ENCODE data around the gene GDPGP1. TPM values are rescaled to one million over a fixed set of nuclear protein-coding genes. Genes with fewer than 3 reads are reported as not detected.

Gene GDPGP1
- polyA plus RNA-seq, 1 experiment: 4.8 TPM

DNA sequence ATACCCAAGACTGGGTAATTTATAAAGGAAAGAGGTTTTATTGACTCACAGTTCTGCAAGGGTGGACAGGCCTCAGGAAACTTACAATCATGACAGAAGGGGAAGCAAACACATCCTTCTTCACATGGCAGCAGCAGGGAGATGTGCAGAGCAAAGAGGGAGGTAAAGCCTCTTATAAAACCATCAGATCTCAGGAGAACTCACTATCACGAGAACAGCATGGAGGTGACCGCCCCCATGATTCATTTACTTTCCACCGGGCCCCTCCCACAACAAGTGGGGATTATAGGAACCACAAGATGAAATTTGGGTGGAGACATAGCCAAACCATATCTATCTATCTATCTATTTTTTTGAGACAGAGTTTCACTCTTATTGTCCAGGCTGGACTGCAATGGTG is 5.4 kb downstream of the GDPGP1 start:
- TF ChIP-seq, protein P1, sequence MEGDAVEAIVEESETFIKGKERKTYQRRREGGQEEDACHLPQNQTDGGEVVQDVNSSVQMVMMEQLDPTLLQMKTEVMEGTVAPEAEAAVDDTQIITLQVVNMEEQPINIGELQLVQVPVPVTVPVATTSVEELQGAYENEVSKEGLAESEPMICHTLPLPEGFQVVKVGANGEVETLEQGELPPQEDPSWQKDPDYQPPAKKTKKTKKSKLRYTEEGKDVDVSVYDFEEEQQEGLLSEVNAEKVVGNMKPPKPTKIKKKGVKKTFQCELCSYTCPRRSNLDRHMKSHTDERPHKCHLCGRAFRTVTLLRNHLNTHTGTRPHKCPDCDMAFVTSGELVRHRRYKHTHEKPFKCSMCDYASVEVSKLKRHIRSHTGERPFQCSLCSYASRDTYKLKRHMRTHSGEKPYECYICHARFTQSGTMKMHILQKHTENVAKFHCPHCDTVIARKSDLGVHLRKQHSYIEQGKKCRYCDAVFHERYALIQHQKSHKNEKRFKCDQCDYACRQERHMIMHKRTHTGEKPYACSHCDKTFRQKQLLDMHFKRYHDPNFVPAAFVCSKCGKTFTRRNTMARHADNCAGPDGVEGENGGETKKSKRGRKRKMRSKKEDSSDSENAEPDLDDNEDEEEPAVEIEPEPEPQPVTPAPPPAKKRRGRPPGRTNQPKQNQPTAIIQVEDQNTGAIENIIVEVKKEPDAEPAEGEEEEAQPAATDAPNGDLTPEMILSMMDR (IDR thresholded peaks at IDR 0.05; ENCODE audit: insufficient read depth, low read depth, low read length): no peak
- Histone ChIP-seq H3K27me3 (ENCODE audit: control insufficient read depth, insufficient read depth, low read length) (no peaks in the 10 kb centered on the region), H3K4me3 (ENCODE audit: low read depth, low read length) (no peak overlapping the region), H3K36me3 (ENCODE audit: control insufficient read depth, insufficient read depth, low read length) (peaks cover 6% of the 10 kb centered on the region)
- POLR2A ChIA-PET: no interaction called here
- CTCF ChIA-PET: interaction anchor here (0.7 to 1.9 kb wide), 2 partner anchors 10 to 61 kb away, joined by 4 to 6 read pairs; partner anchors contain the start of gene TTLL13
- DNase-seq (ENCODE audit: low read depth): no peak

DNA sequence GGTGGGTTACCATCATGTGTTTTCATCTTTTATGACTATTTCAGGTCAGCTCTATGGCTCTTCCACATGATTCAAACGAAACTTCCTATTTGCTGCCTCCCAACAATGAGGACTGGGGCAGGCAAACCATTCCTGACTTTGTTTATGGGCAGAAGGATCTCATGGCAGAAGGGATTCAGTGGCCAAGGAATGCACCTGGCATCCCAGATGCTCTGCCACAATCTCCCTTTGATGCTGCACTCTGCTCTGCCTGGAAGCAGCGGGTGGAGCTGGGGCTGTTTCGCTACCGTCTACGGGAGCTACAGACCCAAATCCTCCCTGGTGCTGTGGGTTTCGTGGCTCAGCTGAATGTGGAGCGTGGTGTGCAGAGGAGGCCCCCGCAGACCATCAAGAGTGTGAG is 6.8 kb downstream of the GDPGP1 start:
- ChIA-PET CTCF (no interaction called here), POLR2A (interaction anchor here (0.6 kb wide), 1 partner anchor 1348 kb away, joined by 3 read pairs; no protein-coding TSS in a partner anchor)
- DNase-seq (ENCODE audit: low read depth): no peak

DNA sequence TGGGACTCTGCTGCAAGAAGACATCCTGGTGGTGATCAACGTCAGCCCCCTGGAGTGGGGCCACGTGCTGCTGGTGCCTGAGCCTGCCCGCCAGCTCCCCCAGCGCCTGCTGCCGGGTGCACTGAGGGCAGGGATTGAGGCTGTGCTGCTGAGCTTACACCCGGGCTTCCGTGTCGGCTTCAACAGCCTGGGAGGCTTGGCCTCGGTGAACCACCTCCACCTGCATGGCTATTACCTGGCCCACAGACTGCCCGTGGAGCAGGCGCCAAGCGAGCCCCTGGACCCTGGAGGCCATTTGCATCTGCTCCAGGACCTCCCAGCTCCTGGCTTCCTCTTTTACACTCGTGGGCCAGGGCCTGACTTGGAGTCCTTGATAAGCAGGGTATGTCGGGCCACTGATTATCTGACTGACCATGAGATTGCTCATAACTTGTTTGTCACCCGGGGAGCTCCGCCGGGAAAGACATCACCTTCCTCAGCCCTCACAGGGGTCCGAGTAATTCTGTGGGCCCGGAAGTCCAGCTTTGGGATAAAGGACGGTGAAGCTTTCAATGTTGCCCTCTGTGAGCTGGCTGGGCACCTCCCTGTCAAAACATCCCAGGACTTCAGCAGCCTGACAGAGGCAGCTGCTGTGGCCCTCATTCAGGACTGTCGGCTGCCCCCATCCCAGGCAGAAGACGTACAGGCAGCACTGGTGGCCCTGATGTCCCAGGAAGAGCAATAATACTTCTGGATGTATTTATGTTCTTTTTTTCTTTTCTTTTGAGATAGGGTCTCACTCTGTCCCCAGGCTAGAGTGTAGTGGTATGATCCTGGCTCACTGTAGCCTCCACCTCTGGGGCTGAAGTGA is 7.6 kb downstream of the GDPGP1 start:
- ChIA-PET POLR2A (interaction anchor here (0.6 kb wide), 1 partner anchor 1349 kb away, joined by 3 read pairs; no protein-coding TSS in a partner anchor), CTCF (interaction anchor here (0.6 kb wide), 1 partner anchor 573 kb away, joined by 3 read pairs; no protein-coding TSS in a partner anchor)
- no peaks in the 10 kb centered on the region for H3K27me3 ChIP-seq (ENCODE audit: control insufficient read depth, insufficient read depth, low read length)
- TF ChIP-seq, protein P1 (IDR thresholded peaks at IDR 0.05; ENCODE audit: insufficient read depth, low read depth, low read length): no peak
- peaks cover 4% of the 10 kb centered on the region for H3K36me3 ChIP-seq (ENCODE audit: control insufficient read depth, insufficient read depth, low read length)
- no peak overlapping the region for H3K4me3 ChIP-seq (ENCODE audit: low read depth, low read length)
- DNase-seq (ENCODE audit: low read depth): no peak

More for the DNA sequence above, 6.8 kb downstream of the GDPGP1 start:
- TF ChIP-seq, protein P1 (IDR thresholded peaks at IDR 0.05; ENCODE audit: insufficient read depth, low read depth, low read length): no peak
- H3K27me3 ChIP-seq (ENCODE audit: control insufficient read depth, insufficient read depth, low read length): no peaks in the 10 kb centered on the region
- H3K36me3 ChIP-seq (ENCODE audit: control insufficient read depth, insufficient read depth, low read length): peaks cover 6% of the 10 kb centered on the region
- no peak overlapping the region for H3K4me3 ChIP-seq (ENCODE audit: low read depth, low read length)

DNA sequence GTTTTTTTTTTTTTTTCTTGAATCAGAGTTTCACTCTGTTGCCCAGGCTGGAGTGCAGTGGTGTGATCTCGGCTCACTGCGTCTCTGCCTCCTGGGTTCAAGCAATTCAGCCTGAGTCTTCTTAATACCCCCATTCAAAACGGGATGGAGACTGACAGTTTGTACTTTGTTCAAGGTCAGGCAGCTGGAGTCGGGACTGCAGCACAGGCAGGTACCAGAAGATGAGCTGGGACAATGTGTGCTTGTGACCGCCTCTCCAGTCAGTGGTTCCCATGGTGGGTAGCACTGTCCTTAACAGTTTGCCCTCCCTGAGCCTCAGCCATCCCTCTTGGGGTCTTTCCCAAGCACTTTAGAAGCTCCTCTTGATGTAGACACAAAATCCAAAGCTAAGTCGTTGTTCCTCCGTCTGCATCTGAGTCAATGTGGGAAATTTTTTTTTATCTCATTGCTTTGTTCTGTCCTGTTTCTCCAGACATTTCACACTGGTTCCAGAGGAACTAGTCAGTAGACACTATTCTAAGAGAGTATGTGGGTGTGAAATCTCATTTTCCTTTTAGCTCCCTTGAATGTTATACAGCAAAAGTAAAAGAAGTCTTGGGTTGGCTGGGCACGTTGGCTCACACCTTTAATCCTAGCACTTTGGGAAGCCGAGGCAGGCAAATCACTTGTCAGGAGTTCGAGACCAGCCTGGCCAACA is 10.1 kb downstream of the GDPGP1 start:
- no peaks in the 10 kb centered on the region; the same call in 1 of the 2 replicates for H3K36me3 ChIP-seq (ENCODE audit: control insufficient read depth, insufficient read depth, low read length)
- no peaks in the 10 kb centered on the region for H3K27me3 ChIP-seq (ENCODE audit: control insufficient read depth, insufficient read depth, low read length)
- ChIA-PET POLR2A (no interaction called here), CTCF (interaction anchor here (1.8 kb wide), 1 partner anchor 23 kb away, joined by 3 read pairs; no protein-coding TSS in a partner anchor)
- TF ChIP-seq, protein P1 (IDR thresholded peaks at IDR 0.05; ENCODE audit: insufficient read depth, low read depth, low read length): no peak
- no peak for DNase-seq (ENCODE audit: low read depth)
- H3K4me3 ChIP-seq (ENCODE audit: low read depth, low read length): no peak overlapping the region

DNA sequence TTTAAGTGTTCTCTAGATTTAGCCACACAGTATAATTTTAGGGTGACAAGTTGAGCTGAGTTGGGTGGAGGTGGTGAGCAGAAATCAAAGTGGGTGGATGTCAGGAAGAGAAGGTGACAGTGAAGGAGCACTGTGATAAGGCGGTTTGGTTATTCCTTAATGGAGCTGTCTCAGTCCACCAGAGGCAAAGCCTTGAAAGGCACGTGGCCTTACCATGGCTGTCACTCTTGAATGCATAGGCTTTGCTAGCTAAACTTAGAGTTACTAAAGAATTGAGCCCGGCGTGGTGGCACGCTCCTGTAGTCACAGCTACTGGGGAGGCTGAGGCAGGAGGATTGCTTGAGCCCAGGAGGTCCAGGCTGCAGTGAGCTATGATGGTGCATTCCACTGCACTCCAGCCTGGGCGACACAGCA is 14.8 kb downstream of the GDPGP1 start:
- POLR2A ChIA-PET: no interaction called here
- no peaks in the 10 kb centered on the region for H3K36me3 ChIP-seq (ENCODE audit: control insufficient read depth, insufficient read depth, low read length)
- CTCF ChIA-PET: interaction anchor here (1.5 to 1.7 kb wide), 2 partner anchors 10 to 27 kb away, joined by 4 to 5 read pairs; no protein-coding TSS in a partner anchor
- DNase-seq (ENCODE audit: low read depth): no peak
- H3K27me3 ChIP-seq (ENCODE audit: control insufficient read depth, insufficient read depth, low read length): no peaks in the 10 kb centered on the region
- TF ChIP-seq, protein P1 (IDR thresholded peaks at IDR 0.05; ENCODE audit: insufficient read depth, low read depth, low read length): no peak
- peak overlapping the region; percentile 71 for H3K4me3 ChIP-seq (ENCODE audit: low read depth, low read length)
